A673 (cell line): ENCODE data around the gene C12orf56.

Source experiments
- EZH2 ChIP-seq: fragments of 200-600 bp; sonication (generic); IDR thresholded peaks from 2 replicates; pipeline ENCODE4 v1.6.1; 2017; ENCODE audit warnings: borderline replicate concordance, low read depth, mild to moderate bottlenecking, mixed read lengths, antibody characterized with exemption, low read length; ENCODE audit not compliant: poor library complexity, severe bottlenecking
- TF ChIP-seq, protein P1 (sequence below): fragments of 300-800, 200-600 bp; sonication (generic); conservative IDR thresholded peaks from 2 replicates; pipeline ENCODE4 v1.5.1; 2017; ENCODE audit warnings: low read depth, mild to moderate bottlenecking, antibody characterized with exemption, low read length, moderate library complexity, mixed read lengths

DNA sequence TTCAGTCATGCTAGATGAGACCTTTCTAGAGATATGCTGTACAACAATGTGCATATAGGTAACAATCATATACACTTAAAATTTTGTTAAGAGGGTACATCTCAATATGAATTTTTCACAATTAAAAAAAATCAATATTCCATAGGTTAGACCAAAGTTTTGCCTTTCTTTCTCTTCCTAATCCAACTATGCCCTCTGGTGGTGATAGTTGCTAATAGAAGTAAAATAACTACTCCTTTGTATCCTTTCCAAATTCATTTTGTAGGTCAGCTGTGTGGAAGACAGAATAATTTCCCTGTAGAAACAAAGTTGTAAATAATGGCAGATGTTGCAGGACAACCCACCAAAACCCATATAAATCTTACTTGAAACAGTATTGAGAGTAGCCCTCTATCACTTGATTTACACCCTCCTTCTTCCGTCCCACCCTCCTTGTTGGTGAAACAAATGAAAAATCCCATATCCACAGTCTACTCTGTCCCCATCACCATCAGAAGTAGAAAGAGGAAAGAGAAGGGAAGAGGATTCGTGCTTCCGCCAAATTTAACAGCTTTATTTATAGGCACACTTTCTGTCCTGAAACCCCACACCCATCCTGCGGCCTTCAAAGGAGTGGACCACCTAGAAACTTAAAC lies 134.3 kb downstream of the C12orf56 start:
- TF ChIP-seq EZH2: no peak
- TF ChIP-seq, protein P1, sequence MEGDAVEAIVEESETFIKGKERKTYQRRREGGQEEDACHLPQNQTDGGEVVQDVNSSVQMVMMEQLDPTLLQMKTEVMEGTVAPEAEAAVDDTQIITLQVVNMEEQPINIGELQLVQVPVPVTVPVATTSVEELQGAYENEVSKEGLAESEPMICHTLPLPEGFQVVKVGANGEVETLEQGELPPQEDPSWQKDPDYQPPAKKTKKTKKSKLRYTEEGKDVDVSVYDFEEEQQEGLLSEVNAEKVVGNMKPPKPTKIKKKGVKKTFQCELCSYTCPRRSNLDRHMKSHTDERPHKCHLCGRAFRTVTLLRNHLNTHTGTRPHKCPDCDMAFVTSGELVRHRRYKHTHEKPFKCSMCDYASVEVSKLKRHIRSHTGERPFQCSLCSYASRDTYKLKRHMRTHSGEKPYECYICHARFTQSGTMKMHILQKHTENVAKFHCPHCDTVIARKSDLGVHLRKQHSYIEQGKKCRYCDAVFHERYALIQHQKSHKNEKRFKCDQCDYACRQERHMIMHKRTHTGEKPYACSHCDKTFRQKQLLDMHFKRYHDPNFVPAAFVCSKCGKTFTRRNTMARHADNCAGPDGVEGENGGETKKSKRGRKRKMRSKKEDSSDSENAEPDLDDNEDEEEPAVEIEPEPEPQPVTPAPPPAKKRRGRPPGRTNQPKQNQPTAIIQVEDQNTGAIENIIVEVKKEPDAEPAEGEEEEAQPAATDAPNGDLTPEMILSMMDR: peak; percentile 71
